Osteocyte (in vitro differentiated cells): ENCODE measurements around the gene LCOR. TPM values are rescaled to one million over a fixed set of nuclear protein-coding genes. Genes with fewer than 3 reads are reported as not detected.

Experiments used
- DNase-seq: peaks from one replicate; pipeline ENCODE4 v3.0.0; 2021; ENCODE audit warnings: mixed read lengths; ENCODE audit not compliant: unreplicated experiment; ENCODE audit errors: extremely low spot score
- H3K27ac Mint-ChIP-seq: one replicate; pipeline ENCODE4 v1.8.0; 2021; ENCODE audit warnings: mild to moderate bottlenecking, mixed read lengths; ENCODE audit not compliant: unreplicated experiment
- H3K27me3 Mint-ChIP-seq: one replicate; pipeline ENCODE4 v1.8.0; 2021; ENCODE audit warnings: mixed read lengths; ENCODE audit not compliant: unreplicated experiment
- H3K36me3 Mint-ChIP-seq: one replicate; pipeline ENCODE4 v1.8.0; 2021; ENCODE audit warnings: mixed read lengths; ENCODE audit not compliant: unreplicated experiment
- H3K4me1 Mint-ChIP-seq: one replicate; pipeline ENCODE4 v1.8.0; 2021; ENCODE audit warnings: mixed read lengths; ENCODE audit not compliant: unreplicated experiment
- H3K4me3 Mint-ChIP-seq: one replicate; pipeline ENCODE4 v1.8.0; 2021; ENCODE audit warnings: mild to moderate bottlenecking, moderate library complexity, mixed read lengths; ENCODE audit not compliant: unreplicated experiment
- H3K9me3 Mint-ChIP-seq: one replicate; pipeline ENCODE4 v1.8.0; 2021; ENCODE audit warnings: mixed read lengths; ENCODE audit not compliant: unreplicated experiment
- CTCF ChIP-seq: fragments of 200-600 bp; sonication (generic); IDR thresholded peaks from 2 replicates; pipeline ENCODE4 v1.5.0; 2021; ENCODE audit warnings: antibody characterized with exemption, mild to moderate bottlenecking, moderate library complexity
- total RNA-seq: library from RNA; stranded (reverse); gene quantifications from 2 replicates; pipeline ENCODE4 v1.2.1, GENCODE V29; 2021

The LCOR gene
- total RNA-seq, 1 donor from 2014 or later: 22.6 TPM

DNA sequence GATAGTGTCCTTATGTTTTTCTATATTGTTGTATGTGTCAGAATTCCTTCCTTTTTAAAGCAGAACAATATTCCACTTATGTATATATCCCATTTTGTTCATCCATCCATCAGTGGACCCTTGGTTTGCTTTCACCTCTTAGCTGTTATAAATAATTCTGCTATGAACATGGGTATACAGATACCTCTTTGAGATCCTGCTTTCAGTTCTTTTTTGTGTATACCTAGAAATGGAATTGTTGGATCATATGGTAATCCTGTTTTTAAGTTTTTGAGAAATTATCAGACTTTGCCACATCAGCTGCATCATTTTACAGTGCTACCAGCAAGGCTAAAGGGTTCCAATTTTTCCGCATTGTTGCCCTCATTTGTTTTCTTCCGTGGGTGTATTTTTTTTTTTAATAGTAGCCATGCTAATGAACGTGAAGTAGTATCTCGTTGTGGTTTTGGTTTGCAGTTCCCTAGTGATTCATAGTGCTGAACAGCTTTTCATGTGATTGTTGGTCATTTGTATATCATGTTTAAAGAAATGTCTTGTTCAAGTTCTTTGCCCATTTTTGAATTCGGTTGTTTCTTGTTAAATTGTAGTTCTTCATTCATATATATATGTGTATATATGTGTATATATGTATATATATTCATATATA is 87.8 kb downstream of the LCOR start:
- H3K27ac Mint-ChIP-seq: no peak overlapping the region
- H3K27me3 Mint-ChIP-seq: no peaks in the 10 kb centered on the region
- no peak overlapping the region for H3K4me3 Mint-ChIP-seq
- peaks cover 4% of the 10 kb centered on the region for H3K9me3 Mint-ChIP-seq
- H3K4me1 Mint-ChIP-seq: peaks cover 7% of the 10 kb centered on the region
- no peak for TF ChIP-seq CTCF
- no peak for DNase-seq
- H3K36me3 Mint-ChIP-seq: peaks cover 21% of the 10 kb centered on the region

- no peak for TF ChIP-seq CTCF
- Mint-ChIP-seq H3K27me3 (no peaks in the 10 kb centered on the region), H3K4me1 (peaks cover 7% of the 10 kb centered on the region), H3K27ac (no peak overlapping the region), H3K4me3 (no peak overlapping the region), H3K9me3 (peaks cover 4% of the 10 kb centered on the region), H3K36me3 (peaks cover 19% of the 10 kb centered on the region)
- no peak for DNase-seq
These were observed 89.6 kb downstream of the LCOR start for GRCh38 chr10:96921655-96922054.

GRCh38 chr10:96922978-96923948 is 91.2 kb downstream of the LCOR start:
- no peak for TF ChIP-seq CTCF
- no peak overlapping the region for H3K4me3 Mint-ChIP-seq
- H3K9me3 Mint-ChIP-seq: peaks cover 8% of the 10 kb centered on the region
- DNase-seq: no peak
- peaks cover 24% of the 10 kb centered on the region for H3K36me3 Mint-ChIP-seq
- peaks cover 7% of the 10 kb centered on the region for H3K4me1 Mint-ChIP-seq
- H3K27ac Mint-ChIP-seq: no peak overlapping the region
- no peaks in the 10 kb centered on the region for H3K27me3 Mint-ChIP-seq

- Mint-ChIP-seq H3K27me3 (no peaks in the 10 kb centered on the region), H3K4me1 (peaks cover 7% of the 10 kb centered on the region), H3K4me3 (no peak overlapping the region), H3K27ac (no peak overlapping the region), H3K36me3 (peaks cover 36% of the 10 kb centered on the region), H3K9me3 (peaks cover 11% of the 10 kb centered on the region)
- no peak for TF ChIP-seq CTCF
- no peak for DNase-seq
These were observed 92.8 kb downstream of the LCOR start for GRCh38 chr10:96924861-96925260.

DNA sequence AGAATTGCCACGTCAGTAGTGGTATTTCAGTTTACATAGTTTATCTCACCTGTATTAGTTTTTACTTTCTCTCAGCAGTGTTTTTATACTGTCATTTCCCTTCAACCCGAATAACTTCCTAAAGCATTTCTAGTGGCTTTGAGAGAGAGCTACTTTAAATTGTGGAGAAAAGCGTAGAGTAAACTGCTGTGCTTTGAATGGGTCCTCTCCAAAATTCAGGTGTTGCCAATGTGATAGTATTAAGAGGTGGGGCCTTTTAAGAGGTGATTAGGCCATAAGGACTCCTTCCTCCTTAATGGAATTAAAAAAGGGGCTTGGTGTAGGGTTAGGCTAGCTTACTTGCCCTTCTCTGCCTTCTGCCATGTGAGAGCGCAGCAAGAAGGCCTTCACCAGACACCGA is 98.4 kb downstream of the LCOR start:
- Mint-ChIP-seq H3K27me3 (no peaks in the 10 kb centered on the region), H3K4me3 (no peak overlapping the region), H3K9me3 (peaks cover 8% of the 10 kb centered on the region), H3K27ac (no peak overlapping the region), H3K36me3 (peaks cover 24% of the 10 kb centered on the region), H3K4me1 (no peaks in the 10 kb centered on the region)
- TF ChIP-seq CTCF: no peak
- no peak for DNase-seq
